Stimulated activated CD4-positive, alpha-beta T cell treated with anti-CD3 and anti-CD28 coated beads, Interleukin-2, amount 100 ng/mL, for 4 hours (primary cell): ENCODE data around the gene CACNB4.

Source experiments
- DNase-seq: peaks from one replicate; pipeline ENCODE4 v3.0.0-alpha.2; 2020; ENCODE audit warnings: low read depth

Gene CACNB4

DNA sequence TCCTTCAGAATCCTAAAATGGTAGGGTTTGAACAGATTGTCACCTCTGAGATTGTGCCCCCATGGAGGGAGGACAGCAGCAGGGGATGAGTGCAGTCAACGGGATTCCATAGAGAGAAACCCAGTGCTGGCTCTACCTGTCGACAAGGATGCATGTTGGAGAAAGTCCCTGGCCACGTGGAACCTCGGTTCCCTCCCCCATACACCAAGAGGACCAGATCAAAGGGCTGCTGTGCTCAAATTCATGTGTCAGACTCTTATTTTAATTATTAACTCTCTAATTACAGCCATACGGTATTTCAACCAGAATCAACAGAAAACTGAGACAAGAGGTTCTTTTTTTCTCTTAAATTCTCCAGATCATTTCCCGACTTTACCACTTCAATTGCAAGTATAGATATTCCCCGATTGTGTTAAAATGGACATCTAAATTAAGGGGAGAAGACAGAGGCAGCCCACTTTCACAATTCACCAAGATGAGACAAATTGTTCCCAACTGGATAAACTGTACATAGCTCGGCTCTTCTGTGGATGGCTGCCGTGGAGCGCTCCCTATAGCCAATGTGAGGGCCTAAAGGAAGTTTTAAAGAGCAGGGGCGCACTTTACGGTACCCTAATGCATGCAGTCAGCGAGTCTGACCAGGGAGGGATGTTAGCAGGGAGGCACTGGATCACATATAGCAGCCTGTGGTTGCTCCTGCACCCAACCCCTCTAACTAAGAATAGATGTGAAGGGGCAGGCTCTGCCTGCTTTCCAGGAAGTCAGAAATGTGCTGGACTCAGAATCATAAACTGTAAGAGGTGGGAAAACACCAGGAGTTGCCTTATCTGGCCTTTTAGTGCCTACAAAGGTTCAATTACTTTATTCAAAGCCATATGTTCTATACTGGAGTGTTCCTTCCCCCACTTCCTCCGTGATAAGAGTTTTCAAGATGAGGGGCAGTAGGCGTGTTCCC, 123.1 kb downstream of the CACNB4 start:
- no peak for DNase-seq

DNA sequence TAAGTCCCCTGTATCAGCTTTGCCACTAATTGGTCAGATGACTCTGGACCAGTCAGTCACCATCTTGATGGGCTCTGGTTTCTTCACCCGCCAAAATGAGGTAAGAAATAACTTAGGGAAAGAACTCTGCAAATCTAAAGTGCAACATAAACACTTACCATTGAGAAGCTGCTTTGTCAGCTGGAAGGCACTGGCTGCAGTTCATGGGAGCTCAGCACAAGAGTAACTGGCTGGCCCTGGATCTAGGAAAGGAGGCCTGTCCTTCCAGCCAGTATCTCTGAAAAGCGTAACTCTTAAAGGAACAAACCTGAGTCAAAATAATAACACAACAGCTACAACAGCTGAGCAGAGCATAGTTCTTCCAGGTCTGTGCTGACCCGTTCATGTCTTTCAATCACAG, 123.9 kb downstream of the CACNB4 start:
- no peak for DNase-seq

DNA sequence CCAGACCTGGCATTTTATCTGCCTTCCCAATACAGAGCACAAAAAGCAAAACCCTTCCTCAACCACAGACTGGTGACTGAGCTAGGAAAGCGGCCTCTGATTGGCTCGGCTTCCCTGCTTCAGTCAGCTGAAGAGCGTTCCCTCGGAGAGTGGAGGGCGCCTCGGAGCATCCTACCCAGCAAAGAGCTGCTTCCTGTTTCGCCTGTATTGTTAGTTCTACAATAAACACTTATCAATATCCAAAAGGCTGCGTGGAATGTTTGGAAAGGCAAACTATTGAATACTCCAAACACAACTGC, 125.0 kb downstream of the CACNB4 start:
- no peak for DNase-seq

DNA sequence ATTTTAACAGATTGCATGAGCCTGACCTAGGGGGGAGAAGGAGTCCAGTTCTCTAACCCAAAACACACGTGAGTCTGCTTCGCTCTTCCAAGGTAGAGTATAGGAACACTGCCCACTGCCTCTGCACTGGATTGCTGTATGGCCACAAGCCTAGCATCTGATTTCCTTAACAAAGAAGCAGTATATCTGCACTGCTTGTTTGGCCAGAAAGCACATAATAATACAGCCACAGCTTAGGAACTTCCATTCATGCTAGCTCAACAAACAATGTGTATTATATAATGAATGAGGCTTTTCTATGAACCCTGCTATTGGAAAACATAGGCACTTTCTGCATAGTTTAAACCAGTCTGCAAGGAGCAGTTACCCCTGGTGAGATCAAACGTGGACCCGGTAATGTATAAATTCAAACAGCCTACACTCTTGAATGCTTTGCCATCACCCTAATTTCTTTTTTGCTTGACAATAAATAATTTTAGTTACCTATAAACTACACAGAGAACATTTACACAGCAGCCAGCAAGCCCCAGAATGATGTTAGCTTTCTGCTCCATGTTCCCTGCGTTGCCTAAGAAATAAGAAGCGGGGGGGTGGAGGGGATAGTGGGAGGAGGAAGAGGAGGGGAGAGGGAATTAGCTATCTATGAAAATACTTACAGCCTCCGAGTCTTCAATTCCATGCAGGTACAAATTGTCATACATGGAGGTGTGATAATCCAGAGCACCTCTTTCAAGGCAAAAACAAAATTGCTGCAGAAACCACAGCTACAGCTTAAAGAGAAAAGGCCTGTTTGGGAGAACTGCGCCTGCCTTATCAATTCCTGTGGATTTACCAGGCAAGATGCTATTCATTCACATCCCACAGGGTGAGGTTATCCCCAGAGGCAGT, 125.6 kb downstream of the CACNB4 start:
- no peak for DNase-seq

DNA sequence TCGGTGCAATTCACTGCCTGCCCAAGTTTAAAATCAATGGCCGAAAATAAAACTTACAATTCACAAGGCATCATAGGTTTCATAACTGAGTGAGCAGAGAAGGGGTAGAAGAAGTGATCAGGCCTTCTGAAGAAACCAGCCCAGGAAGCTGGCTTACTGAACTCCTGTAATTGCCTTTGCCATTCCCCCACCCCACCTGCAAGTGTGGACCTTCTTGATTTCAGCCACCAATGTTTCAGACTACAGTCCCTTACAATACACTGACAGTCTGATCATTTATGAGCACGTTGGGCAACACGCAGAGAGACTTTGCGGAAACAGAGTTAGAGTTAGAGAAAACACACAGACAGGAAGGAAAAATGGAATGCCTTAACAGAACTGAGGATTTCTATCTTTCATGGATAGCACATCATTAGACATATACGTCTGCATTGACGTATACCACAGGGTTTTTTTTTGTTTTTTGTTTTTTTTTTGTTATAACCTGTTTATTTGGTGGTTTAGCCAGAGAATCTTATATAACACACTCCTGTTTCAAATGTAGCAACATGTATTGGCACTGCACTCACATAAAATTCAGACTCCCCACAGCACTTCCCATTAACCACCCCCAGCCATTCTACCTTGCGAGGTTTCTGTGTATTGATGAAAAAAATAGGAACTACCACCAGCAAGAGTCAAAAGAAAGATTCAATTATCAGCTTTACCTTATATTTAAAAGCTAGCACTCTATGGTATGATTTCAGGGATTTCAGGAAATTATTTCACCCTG, 126.4 kb downstream of the CACNB4 start:
- no peak for DNase-seq

DNA sequence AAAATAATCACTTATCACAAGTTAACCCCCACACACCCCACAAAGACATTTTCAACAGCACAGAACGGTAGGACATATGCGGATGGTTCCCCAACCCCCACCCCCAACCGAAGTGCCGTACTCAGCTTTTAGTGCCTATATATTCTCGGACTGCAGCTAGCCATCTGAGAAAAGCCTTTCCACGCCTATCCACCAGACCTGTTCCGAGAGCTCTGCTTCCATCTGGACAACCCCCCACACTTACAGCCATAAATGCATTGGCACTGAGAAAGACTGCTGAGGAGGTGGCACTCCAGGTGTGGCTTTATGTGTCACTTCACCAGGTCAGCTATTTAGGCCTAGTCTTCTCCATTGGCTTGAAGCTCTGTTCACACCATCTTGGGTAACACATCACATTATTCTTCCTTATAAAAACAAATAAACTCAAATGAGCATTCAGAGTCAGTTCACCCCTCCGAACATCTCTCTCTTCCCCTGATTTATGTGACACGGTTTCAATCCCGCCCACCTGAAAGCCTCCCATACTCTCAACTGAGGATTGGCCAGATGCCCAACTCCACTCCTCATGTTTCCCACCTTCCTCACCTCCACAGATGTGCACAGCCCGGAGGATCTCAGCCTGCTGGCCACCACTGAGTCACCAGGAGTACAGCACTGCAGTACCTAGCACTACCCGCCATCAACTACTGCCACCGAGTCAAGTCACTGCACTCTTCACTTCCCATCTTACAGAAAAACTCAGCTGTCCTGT, 127.4 kb downstream of the CACNB4 start:
- no peak for DNase-seq

DNA sequence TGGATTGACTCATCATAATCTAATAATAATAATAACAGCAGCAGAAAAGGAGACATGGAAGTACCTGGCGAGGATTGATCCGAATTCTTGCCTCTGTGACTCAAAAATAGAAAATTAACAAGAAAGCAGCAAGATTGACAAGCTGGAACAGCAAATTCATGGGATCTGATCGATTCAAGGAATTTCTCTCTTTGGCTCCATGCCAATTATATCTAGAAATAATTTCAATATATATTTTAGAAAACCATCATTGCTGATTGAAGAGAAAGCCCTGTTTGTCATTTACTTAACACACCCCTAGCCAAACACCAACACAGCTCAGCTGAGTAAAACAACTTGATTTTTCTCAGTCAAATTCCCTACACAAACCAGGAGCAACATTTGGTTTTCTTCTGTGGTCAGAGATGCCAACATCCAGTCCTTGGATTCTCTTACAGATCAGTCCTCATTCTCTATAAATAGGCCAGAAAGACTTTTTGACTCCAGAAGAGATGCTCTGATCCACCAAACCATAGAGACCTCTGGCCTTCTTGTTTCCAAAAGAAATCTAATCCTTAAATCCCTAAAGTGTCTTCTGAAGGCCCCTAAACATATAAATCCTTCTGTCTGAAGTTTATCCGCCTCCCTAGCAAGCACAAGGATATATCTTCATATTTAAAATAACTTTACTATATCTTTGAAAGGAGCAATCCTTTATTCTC, 129.9 kb downstream of the CACNB4 start:
- DNase-seq, result no peak

DNA sequence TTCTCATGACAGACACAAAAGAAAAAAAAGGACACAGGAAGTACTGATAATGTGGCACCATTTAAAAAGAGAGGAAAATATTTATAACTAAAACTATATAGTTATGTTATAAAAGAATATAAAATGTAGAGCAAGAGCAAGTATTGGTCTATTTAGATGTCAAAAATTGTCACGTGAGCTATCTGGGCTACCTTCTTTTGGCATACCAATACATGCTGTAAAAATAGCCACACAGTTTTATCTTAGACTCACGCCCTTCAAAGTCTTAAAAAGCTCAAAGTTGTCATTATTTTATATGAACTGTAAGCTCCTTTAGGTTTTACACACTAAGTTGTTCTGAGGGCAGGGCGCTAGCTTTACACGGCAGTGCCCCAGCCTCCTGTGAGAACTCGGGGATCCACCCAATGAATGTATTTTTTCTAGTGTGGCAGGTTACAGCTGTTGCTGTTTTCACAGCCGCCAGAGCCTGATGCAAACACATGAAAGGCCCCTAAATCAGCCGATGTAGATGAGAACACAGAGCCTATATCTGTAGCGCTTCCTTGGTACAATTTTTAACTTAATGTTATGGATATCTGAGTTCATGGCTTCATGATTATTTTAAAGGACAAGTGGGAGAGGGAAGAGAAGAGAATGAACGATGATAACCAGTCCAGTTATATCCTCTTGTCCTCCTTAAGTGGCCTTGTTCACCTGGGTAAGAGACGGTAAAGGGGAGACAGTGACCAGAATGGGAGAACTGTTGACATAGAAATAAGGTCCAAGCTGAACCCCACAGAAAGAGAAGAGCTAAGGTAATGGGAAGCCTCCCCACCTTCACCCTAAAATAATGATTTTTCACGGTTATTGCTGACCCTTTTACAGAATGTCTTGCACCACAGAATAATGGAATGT, 130.8 kb downstream of the CACNB4 start:
- no peak for DNase-seq

DNA sequence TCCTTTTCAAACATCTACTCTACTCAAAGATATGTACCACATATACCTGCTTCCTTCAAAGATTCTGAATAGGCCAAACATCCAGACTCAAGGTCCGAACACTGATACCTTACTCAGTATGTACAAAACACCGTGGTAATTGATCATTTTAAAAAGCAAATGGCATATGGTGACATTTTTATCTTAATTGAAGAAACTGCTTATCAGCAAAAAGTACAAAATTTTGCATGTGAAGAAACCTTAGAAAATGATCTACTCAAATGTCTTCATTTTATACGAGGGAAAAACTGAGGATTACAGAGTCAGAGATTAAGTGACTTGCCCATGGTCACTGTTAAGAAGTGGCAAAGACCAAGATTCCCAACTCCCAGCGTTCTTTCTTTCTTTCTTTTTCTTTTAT, 133.0 kb downstream of the CACNB4 start:
- no peak for DNase-seq

DNA sequence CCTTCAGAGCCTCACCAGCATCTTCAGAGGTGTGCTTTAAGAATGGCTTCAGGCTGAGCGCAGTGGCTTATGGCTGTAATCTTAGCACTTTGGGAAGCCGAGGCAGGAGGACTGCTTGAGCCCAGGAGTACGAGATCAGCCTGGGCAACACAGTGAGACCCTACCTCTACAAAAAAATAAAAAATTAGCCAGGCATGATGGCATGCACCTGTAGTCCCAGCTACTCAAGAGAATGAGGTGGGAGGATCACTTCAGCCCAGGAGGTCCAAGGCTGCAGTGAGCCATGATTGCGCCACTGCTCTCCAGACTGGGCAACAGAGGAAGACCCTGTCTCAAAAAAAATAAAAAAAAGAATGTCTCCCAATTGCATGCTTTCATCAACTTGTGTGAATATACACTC, 137.3 kb downstream of the CACNB4 start:
- DNase-seq, result no peak

DNA sequence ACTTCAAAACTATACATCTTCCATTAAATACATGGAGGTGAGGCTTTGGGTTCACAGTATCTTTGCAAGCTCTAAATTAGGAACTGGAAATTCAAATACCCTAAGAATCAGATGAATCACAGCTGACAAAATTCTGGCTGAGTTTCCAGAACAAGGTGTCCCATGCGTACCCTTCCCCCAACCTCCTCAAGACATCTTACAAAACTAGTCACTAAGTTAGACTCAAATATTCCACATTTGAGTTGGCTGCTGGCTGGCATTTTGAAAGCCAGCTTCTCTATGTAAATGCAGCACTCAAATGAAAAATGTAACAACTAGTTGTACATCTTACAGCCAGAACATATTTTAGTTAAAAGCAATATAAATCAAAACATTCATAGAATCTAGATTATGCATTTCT, 139.6 kb downstream of the CACNB4 start:
- DNase-seq, result no peak

DNA sequence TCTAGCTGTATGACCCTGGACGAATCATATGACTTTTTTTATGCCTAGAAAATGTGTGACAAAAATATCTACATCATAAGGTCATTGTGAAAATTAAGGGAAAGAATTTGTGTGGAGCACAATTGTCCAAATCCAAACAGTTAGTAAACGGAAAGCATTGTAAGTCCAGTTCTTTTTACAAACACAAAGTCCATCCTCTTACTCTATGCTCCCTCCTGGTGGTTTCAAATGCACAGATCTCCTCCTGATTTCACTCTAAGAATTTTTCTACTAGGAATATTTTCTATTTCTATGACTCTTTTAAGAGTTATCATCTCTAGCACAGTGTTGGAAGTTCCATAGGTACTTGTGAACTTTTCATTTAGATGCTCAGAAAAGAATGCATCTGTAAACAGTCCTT, 145.4 kb downstream of the CACNB4 start:
- DNase-seq, result no peak

DNA sequence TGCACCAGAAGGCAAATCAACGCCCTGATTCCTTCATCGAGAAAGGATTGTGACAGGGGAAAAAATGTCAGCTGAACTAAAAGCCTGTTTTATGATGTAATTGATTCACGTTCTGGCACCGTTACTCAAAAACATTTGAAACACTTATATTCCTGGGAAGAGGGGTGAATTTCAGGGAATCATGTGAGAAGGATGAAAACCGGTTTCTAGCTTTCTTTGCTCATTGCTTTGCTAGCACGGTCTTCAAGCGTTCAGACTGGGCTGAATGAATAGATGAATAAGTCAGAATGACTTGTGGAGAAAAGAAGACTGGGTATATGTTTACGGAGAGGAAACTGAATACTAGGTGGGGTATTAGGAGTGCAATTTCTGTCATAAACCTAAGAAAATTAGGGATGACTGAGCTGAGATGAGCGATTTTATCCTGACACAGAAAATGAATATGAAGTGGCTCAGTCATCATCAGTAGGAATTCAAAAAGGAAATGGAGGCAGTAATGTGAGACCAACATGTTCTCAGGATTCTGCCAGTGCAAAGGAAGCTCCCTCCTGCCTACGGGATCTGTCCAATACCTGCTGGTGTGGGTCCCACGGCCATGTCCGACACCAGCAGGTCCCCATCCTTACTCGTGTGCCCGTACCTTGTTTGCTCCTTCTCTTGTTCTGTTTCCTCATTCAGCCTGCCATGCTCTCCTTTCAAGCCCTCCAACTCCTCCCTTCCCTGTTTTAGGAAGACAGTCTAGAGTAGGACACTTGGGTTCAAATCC, 146.0 kb downstream of the CACNB4 start:
- DNase-seq, result no peak

DNA sequence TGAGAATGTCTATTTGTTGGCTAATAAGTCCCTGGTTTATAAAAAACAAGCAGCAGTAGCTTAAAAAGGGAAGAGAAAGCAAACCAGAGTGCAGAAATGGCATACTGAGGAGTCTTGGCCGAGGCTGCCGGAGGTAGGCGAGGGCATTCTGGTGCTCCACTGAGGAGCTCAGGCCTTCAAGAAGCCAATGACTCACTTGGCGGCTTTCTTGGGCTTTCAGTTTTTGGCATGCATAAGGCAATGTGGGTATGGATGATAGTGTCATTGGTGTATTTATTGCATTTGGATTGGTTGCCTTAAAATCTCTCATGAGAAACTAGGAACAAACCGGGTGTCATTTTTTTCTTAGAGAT, 151.1 kb downstream of the CACNB4 start:
- no peak for DNase-seq

DNA sequence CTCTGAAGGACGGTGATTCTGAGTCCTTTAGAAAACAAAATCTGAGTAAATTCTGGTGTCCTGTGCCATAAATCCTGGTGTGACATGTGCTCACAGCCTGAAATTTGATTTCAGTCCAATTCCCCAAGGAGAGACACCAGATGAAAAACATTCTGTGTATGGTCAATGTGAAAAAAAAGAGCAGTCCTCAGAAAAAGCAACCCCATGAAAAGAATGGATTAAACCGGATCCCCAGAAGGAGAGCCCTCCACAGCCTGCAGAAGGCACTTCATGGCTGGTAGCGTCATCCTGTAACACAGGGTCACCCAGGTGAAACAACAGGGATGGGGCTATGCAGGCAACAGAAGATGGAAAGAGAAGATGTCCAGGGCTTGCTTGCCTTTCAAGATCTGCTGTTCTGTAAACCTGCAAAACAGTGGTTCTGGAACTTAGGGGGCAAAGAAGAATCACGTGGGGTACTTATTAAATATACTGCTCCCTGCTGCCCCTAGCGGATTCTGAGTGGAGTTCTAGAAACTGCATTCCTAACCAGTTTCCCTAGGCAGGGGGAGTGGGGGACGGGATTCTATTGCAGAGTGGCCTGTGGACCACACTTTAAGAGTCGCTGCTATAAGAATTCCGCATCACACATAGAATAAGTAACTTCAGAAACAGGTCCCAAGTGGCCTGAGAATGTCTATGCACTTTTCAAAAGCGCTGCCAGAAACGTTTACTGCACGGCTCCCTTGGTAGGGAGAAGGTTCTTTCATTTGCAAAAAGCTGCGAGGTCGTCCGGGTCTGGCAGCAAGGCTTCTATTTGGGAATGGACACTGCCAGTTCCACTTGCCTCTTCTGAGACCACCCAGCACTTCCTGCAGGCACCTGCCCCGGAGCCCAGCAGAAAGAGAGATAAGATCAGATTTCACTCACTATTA, 151.7 kb downstream of the CACNB4 start:
- no peak for DNase-seq

DNA sequence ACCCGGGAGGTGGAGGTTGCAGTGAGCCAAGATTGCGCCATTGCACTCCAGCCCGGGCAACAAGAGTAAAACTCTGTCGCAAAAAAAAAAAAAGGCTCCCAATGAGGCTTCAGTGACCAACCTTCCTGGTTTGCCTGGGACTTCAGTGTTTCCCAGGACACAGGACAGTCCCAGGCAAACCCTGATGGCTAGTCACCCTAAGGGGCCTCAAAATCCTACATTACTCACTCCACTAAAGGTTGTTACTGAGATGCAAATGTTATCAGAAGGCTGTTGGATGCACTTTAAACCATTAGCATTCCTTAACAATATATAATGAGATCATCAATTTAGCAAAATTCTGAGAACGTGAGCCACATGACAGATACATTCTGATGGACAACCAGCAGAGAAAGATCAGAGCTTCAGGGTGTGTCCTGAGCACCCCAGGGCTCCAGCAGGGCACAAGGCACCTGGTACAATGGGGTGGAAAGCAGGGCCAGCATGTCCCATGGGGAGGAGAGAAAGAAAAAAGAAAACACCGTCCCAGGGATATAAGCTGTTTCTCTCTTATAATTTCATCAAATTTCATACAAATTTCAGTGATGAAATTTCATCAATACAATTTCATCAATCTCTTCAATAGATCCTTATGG, 152.5 kb downstream of the CACNB4 start:
- DNase-seq, result no peak

DNA sequence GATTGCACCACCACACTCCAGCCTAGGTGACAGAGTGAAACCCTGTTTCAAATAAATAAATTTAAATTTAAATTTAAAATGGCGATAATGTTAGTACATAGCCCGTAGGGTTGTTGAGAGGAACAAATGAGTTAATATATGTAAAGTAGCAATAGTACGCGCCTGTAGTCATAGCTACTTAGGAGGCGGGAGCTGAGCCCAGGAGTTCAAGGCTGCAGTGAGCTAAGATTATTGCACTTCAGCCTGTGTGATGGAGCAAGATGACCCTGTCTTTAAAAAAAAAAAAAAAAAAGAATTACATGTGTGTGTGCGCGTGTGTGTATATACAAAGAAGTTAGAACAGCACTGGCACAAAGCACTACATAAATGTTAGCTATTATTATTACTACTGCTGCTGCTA, 153.2 kb downstream of the CACNB4 start:
- DNase-seq, result no peak

DNA sequence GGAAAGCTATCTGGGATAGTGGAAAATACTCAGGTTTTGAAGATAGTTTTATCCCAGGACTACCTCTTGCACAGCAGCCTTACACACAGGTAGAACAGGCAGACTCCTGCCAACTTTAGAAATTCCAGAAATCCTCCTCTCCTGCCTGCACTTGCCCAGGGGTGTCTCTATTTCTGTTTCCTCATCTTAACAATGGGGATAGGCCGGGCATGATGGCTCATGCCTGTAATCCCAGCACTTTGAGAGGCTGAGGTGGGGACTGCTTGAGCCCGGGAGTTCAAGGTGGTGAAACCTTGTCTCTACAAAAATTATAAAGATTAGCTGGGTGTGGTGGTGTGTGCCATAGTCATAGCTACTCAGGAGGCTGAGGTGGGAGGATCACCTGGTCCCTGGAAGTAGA, 153.7 kb downstream of the CACNB4 start:
- DNase-seq, result no peak
